H1 (cell line): ENCODE data around the gene WDR59. TPM values are rescaled to one million over a fixed set of nuclear protein-coding genes. Genes with fewer than 3 reads are reported as not detected.
"Not testable (repeated sequence)": the region's sequence is repeated elsewhere in the genome, so short reads cannot be mapped to it uniquely, and the experiment has no call there.

Experiments
- CTCF ChIA-PET: fragments of 300-600 bp; sonication (Branson Sonifier 250); formaldehyde crosslinking; loops from one replicate; lab custom pipeline; 2021; ENCODE audit not compliant: partially characterized antibody; lab: Charles Lee
- POLR2A ChIA-PET: fragments of 300-600 bp; sonication (Branson Sonifier 250); formaldehyde crosslinking; loops from one replicate; lab custom pipeline; 2021; ENCODE audit warnings: inconsistent platforms; ENCODE audit not compliant: partially characterized antibody; lab: Charles Lee
- DNase-seq, 2 experiments: peaks; one replicate each; pipeline versions ENCODE4 v3.0.0 to v3.0.0-alpha.2; 2010 to 2022; ENCODE audit warnings: low spot score in 2 of 2, low read depth in 1 of 2, mixed read lengths in 1 of 2
- FAIRE-seq: peaks from 2 replicates; lab custom pipeline; 2011; peaks lifted over from hg19 to GRCh38; lab: Jason Lieb, UNC
- H2AFZ ChIP-seq: 2 replicates; pipeline ENCODE4 v1.8.1; 2012; ENCODE audit warnings: low read length, inconsistent platforms
- H2AK5ac ChIP-seq: 2 replicates; pipeline ENCODE4 v1.6.1; 2013; ENCODE audit warnings: low read depth, low read length
- H2BK120ac ChIP-seq: replicated peaks from 2 replicates; pipeline ENCODE3; 2013; ENCODE audit warnings: low read depth, low read length, inconsistent platforms
- H2BK12ac ChIP-seq: 2 replicates; pipeline ENCODE4 v1.6.1; 2013; ENCODE audit warnings: low read depth, low read length
- H2BK15ac ChIP-seq: 2 replicates; pipeline ENCODE4 v1.6.1; 2013; ENCODE audit warnings: low read length
- H2BK20ac ChIP-seq: 2 replicates; pipeline ENCODE4 v1.6.1; 2013; ENCODE audit warnings: low read length
- H2BK5ac ChIP-seq: 2 replicates; pipeline ENCODE4 v1.6.1; 2013; ENCODE audit warnings: low read depth, low read length
- H3K14ac ChIP-seq: 2 replicates; pipeline ENCODE4 v1.6.1; 2013; ENCODE audit warnings: inconsistent platforms; ENCODE audit not compliant: insufficient read length
- H3K18ac ChIP-seq: 2 replicates; pipeline ENCODE4 v1.6.1; 2013; ENCODE audit warnings: low read length; ENCODE audit errors: extremely low read depth
- H3K23ac ChIP-seq: 2 replicates; pipeline ENCODE4 v1.6.1; 2013; ENCODE audit warnings: inconsistent platforms; ENCODE audit not compliant: insufficient read length
- H3K23me2 ChIP-seq: 2 replicates; pipeline ENCODE4 v1.6.1; 2013; ENCODE audit warnings: low read depth, low read length
- H3K27ac ChIP-seq: 2 replicates; pipeline ENCODE4 v1.6.1; 2011; ENCODE audit warnings: low read depth, low read length, inconsistent platforms
- H3K27me3 ChIP-seq, 4 experiments: replicated peaks in 1 of 4; 1 replicate in 1 of 4; 2 replicates in 3 of 4; pipeline versions ENCODE4 v1.6.1 to v1.8.1; 2011 to 2013; ENCODE audit warnings: low read length in 3 of 4, mild to moderate bottlenecking in 3 of 4, inconsistent platforms in 2 of 4, mixed read lengths in 2 of 4, moderate library complexity in 1 of 4; ENCODE audit not compliant: control insufficient read depth in 3 of 4, insufficient read depth in 3 of 4; ENCODE audit errors: extremely low read depth in 1 of 4
- H3K36me3 ChIP-seq, 4 experiments: 2 replicates each; pipeline versions ENCODE4 v1.6.1 to v1.8.1; 2011 to 2013; ENCODE audit warnings: mild to moderate bottlenecking in 4 of 4, low read length in 3 of 4, moderate library complexity in 2 of 4, control low read depth in 1 of 4, inconsistent platforms in 1 of 4; ENCODE audit not compliant: insufficient read depth in 4 of 4, control insufficient read depth in 2 of 4
- H3K4ac ChIP-seq: replicated peaks from 2 replicates; pipeline ENCODE3; 2013; ENCODE audit warnings: low read length, low read depth, mixed read lengths, inconsistent platforms; ENCODE audit not compliant: insufficient read length
- H3K4me1 ChIP-seq, 4 experiments: replicated peaks in 1 of 4; 1 replicate in 1 of 4; 2 replicates in 3 of 4; pipeline versions ENCODE4 v1.6.1 to v1.8.1; 2011 to 2013; ENCODE audit warnings: low read length in 3 of 4, inconsistent platforms in 2 of 4, mixed read lengths in 1 of 4; ENCODE audit not compliant: insufficient read depth in 4 of 4, control insufficient read depth in 3 of 4
- H3K4me2 ChIP-seq, 2 experiments: 2 replicates each; pipeline versions ENCODE4 v1.6.1 to v1.8.1; 2011 to 2013; ENCODE audit warnings: low read depth in 2 of 2, low read length in 2 of 2, control low read depth in 1 of 2, inconsistent platforms in 1 of 2, mild to moderate bottlenecking in 1 of 2; ENCODE audit not compliant: insufficient read depth in 1 of 2
- H3K4me3 ChIP-seq, 4 experiments: fragments of 200-600, 300-600 bp in 1 of 4; sonication (generic), shearing (Covaris generic), sonication (Bioruptor Twin) in 1 of 4; 2 replicates each; pipeline versions ENCODE4 v1.5.1 to v1.8.1; 2011 to 2016; ENCODE audit warnings: low read length in 4 of 4, low read depth in 3 of 4, control low read depth in 2 of 4, inconsistent platforms in 2 of 4, mild to moderate bottlenecking in 2 of 4, mixed read lengths in 1 of 4, moderate library complexity in 1 of 4; ENCODE audit not compliant: insufficient read depth in 2 of 4; ENCODE audit errors: extremely low read depth in 1 of 4
- H3K56ac ChIP-seq: replicated peaks from 2 replicates; pipeline ENCODE3; 2013; ENCODE audit warnings: low read depth, mild to moderate bottlenecking, mixed read lengths, low read length, inconsistent platforms; ENCODE audit not compliant: insufficient read length
- H3K79me1 ChIP-seq: 2 replicates; pipeline ENCODE4 v1.6.1; 2013; ENCODE audit warnings: low read depth, low read length, control low read depth
- H3K79me2 ChIP-seq, 2 experiments: 2 replicates each; pipeline versions ENCODE4 v1.6.1 to v1.8.1; 2012 to 2013; ENCODE audit warnings: low read length in 2 of 2, mild to moderate bottlenecking in 2 of 2, inconsistent platforms in 1 of 2; ENCODE audit not compliant: insufficient read depth in 2 of 2, control insufficient read depth in 1 of 2
- H3K9ac ChIP-seq, 4 experiments: replicated peaks in 1 of 4; 1 replicate in 1 of 4; 2 replicates in 3 of 4; pipeline versions ENCODE4 v1.6.1 to v1.8.1; 2011 to 2013; ENCODE audit warnings: low read depth in 3 of 4, low read length in 3 of 4, control low read depth in 2 of 4, mild to moderate bottlenecking in 2 of 4, moderate library complexity in 2 of 4, inconsistent platforms in 1 of 4; ENCODE audit errors: extremely low read depth in 1 of 4
- H3K9me3 ChIP-seq, 2 experiments: 2 replicates each; pipeline versions ENCODE4 v1.6.1 to v1.8.1; 2012 to 2013; ENCODE audit warnings: mild to moderate bottlenecking in 2 of 2, moderate library complexity in 2 of 2, control low read depth in 1 of 2, inconsistent platforms in 1 of 2, low read depth in 1 of 2, low read length in 1 of 2, mixed read lengths in 1 of 2; ENCODE audit not compliant: insufficient read depth in 2 of 2
- H4K20me1 ChIP-seq, 2 experiments: replicated peaks in 1 of 2; 2 replicates each; pipeline versions ENCODE3 to v1.8.1; 2011 to 2013; ENCODE audit warnings: inconsistent platforms in 2 of 2, low read length in 2 of 2, mild to moderate bottlenecking in 1 of 2; ENCODE audit not compliant: insufficient read depth in 2 of 2, control insufficient read depth in 1 of 2
- H4K5ac ChIP-seq: 2 replicates; pipeline ENCODE4 v1.6.1; 2013; ENCODE audit warnings: low read length, low read depth, mixed read lengths, inconsistent platforms; ENCODE audit not compliant: insufficient read length
- H4K8ac ChIP-seq: 2 replicates; pipeline ENCODE4 v1.8.0; 2013; ENCODE audit warnings: mild to moderate bottlenecking, moderate library complexity, low read length, inconsistent platforms; ENCODE audit not compliant: insufficient read depth; ENCODE audit errors: extremely low read depth
- H4K91ac ChIP-seq: replicated peaks from 2 replicates; pipeline ENCODE3; 2013; ENCODE audit warnings: low read length, mixed read lengths, inconsistent platforms; ENCODE audit not compliant: insufficient read length
- NANOG ChIP-seq: IDR thresholded peaks from 2 replicates; pipeline ENCODE4 v1.6.1; 2011; ENCODE audit warnings: low read length, low read depth, mild to moderate bottlenecking, inconsistent platforms; ENCODE audit not compliant: insufficient read depth, poor library complexity, severe bottlenecking
- whole genome bisulfite sequencing, 2 experiments: shearing (Covaris generic) in 1 of 2; methylation state at CpG; one replicate each; pipeline versions ENCODE4 v1.1.6 to v1.1.7; 2013 to 2015; ENCODE audit warnings: low lambda C conversion rate in 2 of 2, mixed read lengths in 2 of 2, inconsistent platforms in 1 of 2, low coverage in 1 of 2, missing lambda C conversion rate in 1 of 2; ENCODE audit not compliant: insufficient replicate concordance in 2 of 2, insufficient coverage in 1 of 2, insufficient read length in 1 of 2; ENCODE audit errors: extremely low coverage in 1 of 2, missing lambda C conversion rate in 1 of 2; 5-methylcytosine and 5-hydroxymethylcytosine counted together
- polyA plus RNA-seq, 7 experiments: library from polyadenylated mRNA; depleted of rRNA in 3 of 7; stranded (reverse) in 5 of 7; unstranded in 2 of 7; fragments of >200 nt in 5 of 7; fragments of 200-250 nt in 2 of 7; gene quantifications; 1 replicate in 5 of 7; 2 replicates in 1 of 7; 4 replicates in 1 of 7; pipeline versions ENCODE4 v1.2.1 to v1.2.3, GENCODE V29; 2011 to 2013; ENCODE audit warnings: missing spikeins in 2 of 7, mixed read lengths in 2 of 7
- total RNA-seq: library from RNA; stranded (reverse); fragmentation: NEBNext Ultra II Directional; extraction: Animal tissue kit (Norgen Biotek cat#: 25700); gene quantifications from 2 replicates; pipeline ENCODE4 v1.2.1, GENCODE V29; 2021

The WDR59 gene
- total and polyA plus RNA-seq, 2 of the 8 experiments (the other 6 are each of a cell fraction or from before 2014, with no cell fraction given): 84.2 to 124 TPM

- TF ChIP-seq NANOG: no peak
Observed at GRCh38 chr16:74909665-74910064, 75.3 kb downstream of the WDR59 start (continued).

GRCh38 chr16:74908759-74909158 lies 76.2 kb downstream of the WDR59 start:
- H2BK15ac ChIP-seq, H3K4me1 ChIP-seq, H3K4ac ChIP-seq, H3K27ac ChIP-seq, H3K79me2 ChIP-seq, DNase-seq, FAIRE-seq, H4K91ac ChIP-seq, H2BK20ac ChIP-seq, H2BK120ac ChIP-seq, H4K20me1 ChIP-seq, H3K4me2 ChIP-seq, H3K23me2 ChIP-seq, H3K14ac ChIP-seq, H3K4me3 ChIP-seq, H3K56ac ChIP-seq, H4K5ac ChIP-seq, H3K18ac ChIP-seq, H3K23ac ChIP-seq, H2AFZ ChIP-seq, H3K27me3 ChIP-seq, H3K9me3 ChIP-seq, POLR2A ChIA-PET, H2BK5ac ChIP-seq, H3K9ac ChIP-seq, H2BK12ac ChIP-seq, H4K8ac ChIP-seq, H3K79me1 ChIP-seq, H2AK5ac ChIP-seq, CTCF ChIA-PET: not testable (repeated sequence)
- 97% methylated on average over 8 of the region's 8 CpGs; no CpG with 5 or more reads in 1 of the 2 experiments for WGBS, 2 experiments
- peaks cover under 1 to 68% (median 39%) of the 10 kb centered on the region in 4 experiments; a peak in 7 of 8 replicates for H3K36me3 ChIP-seq
